Activated CD8-positive, alpha-beta T cell treated with anti-CD3 and anti-CD28 coated beads for 36 hours (primary cell): ENCODE data around the gene GLRX5. TPM values are rescaled to one million over a fixed set of nuclear protein-coding genes. Genes with fewer than 3 reads are reported as not detected.
A peak's percentile ranks its signal among the peaks of the same experiment; 100 is the strongest.

Source experiments
- ATAC-seq: fragments of 200-7000 bp; cut with Tn5 transposase; one replicate; pipeline ENCODE4 v1.10.0; 2021; ENCODE audit warnings: mild to moderate bottlenecking, moderate library complexity
- CTCF ChIA-PET: fragments of 350-600 bp; sonication (Branson Sonifier 250); formaldehyde crosslinking; loops from one replicate; lab custom pipeline; 2021; ENCODE audit warnings: antibody characterized with exemption; lab: Charles Lee
- POLR2A ChIA-PET: fragments of 350-600 bp; sonication (Branson Sonifier 250); formaldehyde crosslinking; loops from one replicate; lab custom pipeline; 2021; ENCODE audit warnings: antibody characterized with exemption; lab: Charles Lee
- DNase-seq: peaks from one replicate; pipeline ENCODE4 v3.0.0-alpha.2; 2020
- H3K27ac Mint-ChIP-seq: one replicate; pipeline ENCODE4 v1.8.0; 2021; ENCODE audit warnings: mild to moderate bottlenecking, mixed read lengths
- H3K27me3 Mint-ChIP-seq: one replicate; pipeline ENCODE4 v1.8.0; 2021; ENCODE audit warnings: mixed read lengths
- H3K36me3 Mint-ChIP-seq: one replicate; pipeline ENCODE4 v1.8.0; 2021; ENCODE audit warnings: low read depth, mixed read lengths
- H3K4me1 Mint-ChIP-seq: one replicate; pipeline ENCODE4 v1.8.0; 2021; ENCODE audit warnings: low read depth, mixed read lengths
- H3K4me3 Mint-ChIP-seq: one replicate; pipeline ENCODE4 v1.8.0; 2021; ENCODE audit warnings: mild to moderate bottlenecking, moderate library complexity, mixed read lengths
- H3K9me3 Mint-ChIP-seq: one replicate; pipeline ENCODE4 v1.8.0; 2021; ENCODE audit warnings: mixed read lengths
- intact Hi-C: fragments of 100-400 bp; cut with micrococcal nuclease; formaldehyde crosslinking; loops from one replicate; pipeline ENCODE4 v1.10.0; 2022
- total RNA-seq, 2 experiments: library from RNA; stranded (reverse); gene quantifications; one replicate each; pipeline ENCODE4 v1.2.3, GENCODE V29; 2021
- TF ChIP-seq, protein P1 (sequence below): fragments of 200-600 bp; IDR thresholded peaks from one replicate; pipeline ENCODE4 v1.8.0; 2022; ENCODE audit warnings: antibody characterized with exemption, mild to moderate bottlenecking

The GLRX5 gene
- total RNA-seq, 2 experiments from 2014 or later, result 47.3 to 47.8 TPM

DNA sequence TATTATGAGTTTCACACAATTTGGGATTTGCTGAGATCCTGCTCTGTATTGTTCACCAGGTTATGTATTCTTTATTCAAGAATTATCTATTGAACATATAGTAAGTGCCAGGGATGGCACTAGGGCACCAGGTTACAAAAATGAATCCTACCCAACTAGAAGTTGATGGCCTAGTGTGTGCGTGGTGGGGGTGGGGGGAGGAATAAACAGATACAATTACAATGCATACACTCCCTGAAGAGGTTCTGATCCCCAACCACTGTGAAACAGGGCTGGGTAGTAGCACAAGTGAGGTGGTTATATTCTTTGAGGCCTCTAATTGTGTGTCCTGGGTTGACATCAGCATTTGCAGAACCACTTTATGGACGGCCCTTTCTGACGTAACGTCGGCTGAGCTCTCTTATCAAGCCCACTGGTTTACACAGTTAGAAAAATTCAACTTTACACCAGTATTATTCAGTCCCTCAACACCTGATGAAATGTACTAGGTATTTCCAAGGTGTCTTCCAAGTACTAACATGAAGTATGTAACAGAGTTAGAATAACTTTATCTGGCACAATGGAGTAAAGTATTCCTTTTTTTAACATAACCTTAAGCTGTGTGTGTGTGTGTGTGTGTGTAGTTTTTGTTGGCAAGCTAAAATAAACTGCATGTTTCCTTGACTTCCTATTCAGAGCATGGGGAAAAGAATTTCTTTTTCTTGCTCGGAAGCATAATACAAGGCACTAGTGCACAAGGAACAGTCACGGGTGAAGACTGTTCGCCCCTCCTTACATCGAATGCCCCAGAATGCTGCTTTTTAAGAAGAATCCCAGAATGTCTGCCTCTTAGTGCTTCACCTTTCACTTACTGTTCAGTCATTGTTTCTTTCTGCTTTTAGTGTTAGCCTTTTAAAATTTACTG lies 8.1 kb upstream of the GLRX5 start:
- POLR2A ChIA-PET, result interaction anchor here (1.2 to 3.0 kb wide), 2 partner anchors 11 to 23 kb away, joined by 3 to 12 read pairs; partner anchors contain the start of gene SYNE3

DNA sequence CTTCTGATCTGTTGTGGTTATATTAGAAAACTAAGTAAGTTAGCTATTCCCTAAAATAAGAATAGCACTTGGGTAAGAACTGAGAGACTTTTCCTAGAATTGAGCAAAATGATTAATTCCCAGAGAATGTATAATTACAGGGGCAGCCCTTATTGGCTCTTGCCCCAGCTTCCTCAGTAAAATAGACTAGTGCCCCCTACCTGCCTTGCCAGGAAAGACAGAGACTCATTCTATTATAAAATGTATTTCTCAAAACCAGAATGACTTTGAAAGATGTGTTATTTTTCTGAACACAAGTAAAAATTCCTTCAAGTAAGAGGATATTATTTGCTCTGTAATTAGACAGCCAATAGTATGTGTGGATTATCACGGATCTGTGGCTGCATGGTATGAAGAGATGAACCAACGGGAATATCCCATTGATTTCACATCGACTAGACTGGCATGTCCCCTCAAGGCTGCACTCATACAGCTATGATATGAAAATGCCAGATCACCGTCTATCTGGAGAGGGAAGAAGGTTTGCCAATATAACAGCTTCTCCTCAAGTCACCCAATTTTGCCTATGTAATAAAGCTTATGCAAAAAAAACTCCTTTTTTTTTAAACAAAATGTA lies 7.4 kb upstream of the GLRX5 start:
- DNase-seq, result peak; percentile 80
- H3K4me1 Mint-ChIP-seq, result peaks cover 79% of the 10 kb centered on the region
- H3K4me3 Mint-ChIP-seq, result peak overlapping the region; percentile 27
- TF ChIP-seq, protein P1, sequence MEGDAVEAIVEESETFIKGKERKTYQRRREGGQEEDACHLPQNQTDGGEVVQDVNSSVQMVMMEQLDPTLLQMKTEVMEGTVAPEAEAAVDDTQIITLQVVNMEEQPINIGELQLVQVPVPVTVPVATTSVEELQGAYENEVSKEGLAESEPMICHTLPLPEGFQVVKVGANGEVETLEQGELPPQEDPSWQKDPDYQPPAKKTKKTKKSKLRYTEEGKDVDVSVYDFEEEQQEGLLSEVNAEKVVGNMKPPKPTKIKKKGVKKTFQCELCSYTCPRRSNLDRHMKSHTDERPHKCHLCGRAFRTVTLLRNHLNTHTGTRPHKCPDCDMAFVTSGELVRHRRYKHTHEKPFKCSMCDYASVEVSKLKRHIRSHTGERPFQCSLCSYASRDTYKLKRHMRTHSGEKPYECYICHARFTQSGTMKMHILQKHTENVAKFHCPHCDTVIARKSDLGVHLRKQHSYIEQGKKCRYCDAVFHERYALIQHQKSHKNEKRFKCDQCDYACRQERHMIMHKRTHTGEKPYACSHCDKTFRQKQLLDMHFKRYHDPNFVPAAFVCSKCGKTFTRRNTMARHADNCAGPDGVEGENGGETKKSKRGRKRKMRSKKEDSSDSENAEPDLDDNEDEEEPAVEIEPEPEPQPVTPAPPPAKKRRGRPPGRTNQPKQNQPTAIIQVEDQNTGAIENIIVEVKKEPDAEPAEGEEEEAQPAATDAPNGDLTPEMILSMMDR, result peak; percentile 95
- H3K27ac Mint-ChIP-seq, result peak overlapping the region; percentile 100
- H3K27me3 Mint-ChIP-seq, result no peaks in the 10 kb centered on the region
- peaks cover 29% of the 10 kb centered on the region for H3K36me3 Mint-ChIP-seq
- CTCF ChIA-PET, result interaction anchor here (0.7 to 8.1 kb wide), 29 partner anchors 9 to 102 kb away, joined by 3 to 188 read pairs (median 4); partner anchors contain the start of gene SYNE3
- intact Hi-C loops, result loop anchor here (1.0 kb wide), 1 partner anchor 85 kb away; no protein-coding TSS in a partner anchor
- H3K9me3 Mint-ChIP-seq, result no peaks in the 10 kb centered on the region
- POLR2A ChIA-PET, result interaction anchor here (1.2 kb wide), 1 partner anchor 24 kb away, joined by 3 read pairs; no protein-coding TSS in a partner anchor
- no peak for ATAC-seq

More for the DNA sequence above, 8.1 kb upstream of the GLRX5 start:
- Mint-ChIP-seq H3K9me3 (no peaks in the 10 kb centered on the region), H3K36me3 (peaks cover 25% of the 10 kb centered on the region), H3K4me3 (peak overlapping the region; percentile 27), H3K4me1 (peaks cover 80% of the 10 kb centered on the region), H3K27ac (peak overlapping the region; percentile 100), H3K27me3 (no peaks in the 10 kb centered on the region)
- DNase-seq, result no peak
- TF ChIP-seq, protein P1, result no peak
- intact Hi-C loops, result loop anchor here (1.0 kb wide), 1 partner anchor 84 kb away; no protein-coding TSS in a partner anchor
- CTCF ChIA-PET, result interaction anchor here (0.7 to 8.1 kb wide), 30 partner anchors 8 to 101 kb away, joined by 3 to 188 read pairs (median 4); partner anchors contain the start of gene SYNE3
- no peak for ATAC-seq

DNA sequence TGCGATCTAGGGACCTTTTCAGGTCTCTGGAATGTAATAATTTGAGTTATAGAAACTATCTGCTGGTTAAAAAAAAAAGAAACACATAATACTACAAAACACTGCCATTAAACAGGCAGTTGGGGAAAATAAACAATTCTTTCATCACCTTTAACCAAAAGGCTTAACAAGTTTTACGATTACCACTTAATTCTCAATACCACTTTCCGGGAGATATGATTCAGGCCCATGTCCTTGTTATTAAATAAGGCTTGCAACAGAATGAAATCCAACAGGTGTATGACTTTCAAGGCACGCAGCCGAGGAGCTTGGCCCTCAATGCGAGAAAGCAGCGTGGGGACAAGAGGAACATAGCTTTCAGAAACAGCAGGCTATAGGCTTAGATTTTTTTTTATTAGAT lies 5.6 kb upstream of the GLRX5 start:
- Mint-ChIP-seq H3K9me3 (no peaks in the 10 kb centered on the region), H3K27ac (peak overlapping the region; percentile 81)
- intact Hi-C loops, result no loop called here

DNA sequence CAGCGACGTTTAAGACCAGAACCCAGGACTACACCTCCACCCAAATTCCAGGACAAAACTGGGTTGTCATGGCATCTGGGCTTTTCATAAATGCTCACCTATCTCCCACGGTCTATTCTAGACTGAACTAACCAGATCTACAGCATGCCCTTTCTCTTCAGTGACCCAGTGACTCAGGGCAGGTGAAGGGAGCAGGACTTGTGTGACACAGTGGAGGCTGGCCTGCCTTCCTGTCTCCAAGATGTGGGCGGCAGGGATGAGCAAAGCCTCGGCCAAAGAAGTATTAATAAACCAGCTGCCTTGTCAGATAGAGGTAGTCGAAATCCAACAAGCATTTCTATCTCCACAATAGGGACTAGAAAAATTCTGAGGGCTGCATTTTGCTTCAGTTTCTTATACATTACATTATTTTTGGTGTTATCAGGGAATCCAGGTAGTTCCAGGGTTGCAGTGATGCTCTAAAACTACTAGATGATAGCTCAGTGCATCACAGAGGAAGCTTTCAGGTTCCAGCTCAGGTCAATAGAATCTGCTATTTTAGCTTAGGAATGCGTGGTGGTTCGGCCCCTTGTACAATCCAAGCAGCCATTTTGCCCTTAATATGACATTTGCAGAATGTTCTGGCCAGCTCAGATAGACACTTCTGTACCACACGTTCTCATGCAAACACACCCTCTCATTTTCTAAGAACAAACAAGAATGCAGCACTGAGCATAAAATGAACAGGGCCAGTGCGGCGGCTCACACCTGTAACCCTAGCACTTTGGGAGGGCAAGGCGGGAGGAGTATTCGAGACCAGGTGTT lies 4.2 kb upstream of the GLRX5 start:
- TF ChIP-seq, protein P1, result no peak
- ATAC-seq, result no peak
- intact Hi-C loops, result no loop called here
- ChIA-PET CTCF (interaction anchor here (0.8 to 7.8 kb wide), 2 partner anchors 73 to 88 kb away, joined by 3 to 71 read pairs; no protein-coding TSS in a partner anchor), POLR2A (interaction anchor here (0.8 to 1.4 kb wide), 2 partner anchors 10 to 12 kb away, joined by 3 read pairs; no protein-coding TSS in a partner anchor)
- Mint-ChIP-seq H3K4me1 (peaks cover 56% of the 10 kb centered on the region), H3K9me3 (no peaks in the 10 kb centered on the region), H3K4me3 (peak overlapping the region; percentile 43), H3K27ac (peak overlapping the region; percentile 70), H3K36me3 (peaks cover 42% of the 10 kb centered on the region), H3K27me3 (no peaks in the 10 kb centered on the region)
- no peak for DNase-seq

More for the DNA sequence above, 5.6 kb upstream of the GLRX5 start:
- DNase-seq (no peak), ATAC-seq (no peak)
- Mint-ChIP-seq H3K36me3 (peaks cover 43% of the 10 kb centered on the region), H3K4me1 (peaks cover 68% of the 10 kb centered on the region), H3K4me3 (no peak overlapping the region), H3K27me3 (no peaks in the 10 kb centered on the region)
- ChIA-PET POLR2A (interaction anchor here (0.7 to 1.8 kb wide), 3 partner anchors 11 to 1575 kb away, joined by 3 to 8 read pairs (median 3); partner anchors contain the start of gene SYNE3), CTCF (interaction anchor here (0.8 to 8.1 kb wide), 5 partner anchors 11 to 101 kb away, joined by 3 to 188 read pairs (median 3); no protein-coding TSS in a partner anchor)
- TF ChIP-seq, protein P1, result no peak
